ENCODE results near the gene OPRD1. TPM values are rescaled to one million over a fixed set of nuclear protein-coding genes. Genes with fewer than 3 reads are reported as not detected.
"Not testable (repeated sequence)": the region's sequence is repeated elsewhere in the genome, so short reads cannot be mapped to it uniquely, and the experiment has no call there.

The OPRD1 gene
- total and polyA plus RNA-seq, 7 experiments from 2014 or later: not detected

DNA sequence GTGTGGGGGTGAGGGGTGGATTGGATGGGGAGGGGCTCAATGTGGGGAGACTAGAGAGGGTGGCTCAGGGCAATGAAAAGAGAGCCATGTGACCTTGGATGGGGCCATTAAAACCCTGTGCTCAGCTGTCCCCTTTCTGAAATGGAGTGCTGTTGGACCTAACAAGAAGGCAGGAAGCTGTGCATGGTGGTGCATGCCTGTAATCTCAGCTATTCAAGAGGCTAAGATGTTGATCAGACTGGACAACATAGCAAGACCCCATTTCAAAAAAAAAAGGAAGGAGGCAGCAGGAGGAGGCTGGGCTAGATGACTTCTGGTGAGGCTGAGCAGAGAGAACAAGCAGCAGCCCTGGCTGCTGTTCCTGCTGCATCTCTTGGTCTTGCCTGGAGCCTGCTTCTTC lies 7.0 kb downstream of the OPRD1 start:
- no peak for DNase-seq
- Histone ChIP-seq H3K27ac (ENCODE audit: low read depth, low read length) (no peak overlapping the region), H3K36me3 (ENCODE audit: control insufficient read depth in 2 of 3, insufficient read depth in 3 of 3, low read length in 3 of 3) (no peaks in the 10 kb centered on the region), H3K27me3 (ENCODE audit: control insufficient read depth in 2 of 2, insufficient read depth in 2 of 2, low read length in 2 of 2) (no peaks in the 10 kb centered on the region), H3K4me3 (ENCODE audit: low read length) (no peak overlapping the region), H3K4me1 (ENCODE audit: control insufficient read depth in 2 of 2, insufficient read depth in 2 of 2, low read length in 2 of 2) (no peaks in the 10 kb centered on the region), H3K9me3 (ENCODE audit: control insufficient read depth in 2 of 3, low read length in 3 of 3) (no peaks in the 10 kb centered on the region)
- intact Hi-C loops (cut with micrococcal nuclease): no loop called here
- no peaks in the 10 kb centered on the region for H3K36me3 Mint-ChIP-seq
- peaks cover 17 to 29% (median 22%) of the 10 kb centered on the region in 5 donors for H3K27me3 Mint-ChIP-seq
- no peak overlapping the region for H3K27ac Mint-ChIP-seq
- CTCF ChIA-PET: no interaction called here
- no peak for ATAC-seq
- POLR2A ChIA-PET: interaction anchor here (0.7 kb wide), 1 partner anchor 1643 kb away, joined by 3 read pairs; no protein-coding TSS in a partner anchor
- H3K9me3 Mint-ChIP-seq: no peaks in the 10 kb centered on the region
- no peak overlapping the region for H3K4me3 Mint-ChIP-seq
- peaks cover 0 to 5% (median 0%) of the 10 kb centered on the region in 7 donors for H3K4me1 Mint-ChIP-seq

- intact Hi-C loops (cut with micrococcal nuclease): no loop called here
- no peaks in the 10 kb centered on the region for H3K4me1 Mint-ChIP-seq
- no peak overlapping the region for H3K27ac Mint-ChIP-seq
- POLR2A ChIA-PET: no interaction called here
- H3K4me1 ChIP-seq (ENCODE audit: control insufficient read depth in 2 of 2, insufficient read depth in 2 of 2, low read length in 2 of 2): no peaks in the 10 kb centered on the region
- H3K36me3 ChIP-seq (ENCODE audit: control insufficient read depth in 2 of 3, insufficient read depth in 3 of 3, low read length in 3 of 3): no peaks in the 10 kb centered on the region
- CTCF ChIA-PET: no interaction called here
- H3K27ac ChIP-seq (ENCODE audit: low read depth, low read length): no peak overlapping the region
- no peaks in the 10 kb centered on the region for H3K27me3 ChIP-seq (ENCODE audit: control insufficient read depth in 2 of 2, insufficient read depth in 2 of 2, low read length in 2 of 2)
- no peaks in the 10 kb centered on the region for H3K9me3 ChIP-seq (ENCODE audit: control insufficient read depth in 2 of 3, low read length in 3 of 3)
- H3K4me3 ChIP-seq (ENCODE audit: low read length): no peak overlapping the region
- no peaks in the 10 kb centered on the region for H3K9me3 Mint-ChIP-seq
- DNase-seq: no peak
- no peaks in the 10 kb centered on the region for H3K36me3 Mint-ChIP-seq
- ATAC-seq: no peak
- H3K4me3 Mint-ChIP-seq: no peak overlapping the region
- H3K27me3 Mint-ChIP-seq: peaks cover 0 to 16% (median 6%) of the 10 kb centered on the region in 5 donors
Measured at GRCh38 chr1:28822799-28823198, 10.8 kb downstream of the OPRD1 start.

DNA sequence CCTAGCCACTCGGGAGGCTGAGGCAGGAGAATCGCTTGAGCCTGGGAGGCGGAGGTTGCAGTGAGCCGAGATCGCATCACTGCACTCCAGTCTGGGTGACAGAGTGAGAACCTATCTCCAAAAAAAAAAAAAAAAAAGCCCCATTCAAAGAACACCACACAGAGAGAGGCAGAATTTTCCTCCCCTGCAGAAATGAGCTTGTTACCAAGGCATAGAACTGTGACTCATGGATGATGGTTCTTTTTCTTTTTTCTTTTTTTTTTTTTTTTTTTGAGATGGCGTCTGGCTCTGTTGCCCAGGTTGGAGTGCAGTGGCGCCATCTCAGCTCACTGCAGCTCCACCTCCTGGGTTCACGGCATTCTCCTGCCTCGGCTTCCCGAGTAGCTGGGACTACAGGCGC lies 12.1 kb downstream of the OPRD1 start:
- peaks cover 0 to 13% (median 5%) of the 10 kb centered on the region in 5 donors for H3K27me3 Mint-ChIP-seq
- H3K27me3 ChIP-seq (ENCODE audit: control insufficient read depth in 2 of 2, insufficient read depth in 2 of 2, low read length in 2 of 2); H3K36me3 Mint-ChIP-seq; H3K4me3 ChIP-seq (ENCODE audit: low read length); H3K4me3 Mint-ChIP-seq; intact Hi-C loops (cut with micrococcal nuclease); H3K4me1 ChIP-seq (ENCODE audit: control insufficient read depth in 2 of 2, insufficient read depth in 2 of 2, low read length in 2 of 2); H3K36me3 ChIP-seq (ENCODE audit: control insufficient read depth in 2 of 3, insufficient read depth in 3 of 3, low read length in 3 of 3); ATAC-seq; H3K4me1 Mint-ChIP-seq; H3K27ac ChIP-seq (ENCODE audit: low read depth, low read length); H3K9me3 ChIP-seq (ENCODE audit: control insufficient read depth in 2 of 3, low read length in 3 of 3); H3K27ac Mint-ChIP-seq; H3K9me3 Mint-ChIP-seq; DNase-seq; CTCF ChIA-PET; POLR2A ChIA-PET: not testable (repeated sequence)

GRCh38 chr1:28828227-28828858 lies 16.4 kb downstream of the OPRD1 start:
- H3K4me1 ChIP-seq (ENCODE audit: control insufficient read depth in 2 of 2, insufficient read depth in 2 of 2, low read length in 2 of 2); H3K27ac ChIP-seq (ENCODE audit: low read depth, low read length); H3K9me3 ChIP-seq (ENCODE audit: control insufficient read depth in 2 of 3, low read length in 3 of 3); H3K4me3 Mint-ChIP-seq; DNase-seq; ATAC-seq; H3K4me1 Mint-ChIP-seq; H3K36me3 ChIP-seq (ENCODE audit: control insufficient read depth in 2 of 3, insufficient read depth in 3 of 3, low read length in 3 of 3); H3K27me3 ChIP-seq (ENCODE audit: control insufficient read depth in 2 of 2, insufficient read depth in 2 of 2, low read length in 2 of 2); H3K27ac Mint-ChIP-seq; H3K36me3 Mint-ChIP-seq; H3K9me3 Mint-ChIP-seq; intact Hi-C loops (cut with micrococcal nuclease); H3K4me3 ChIP-seq (ENCODE audit: low read length); POLR2A ChIA-PET: not testable (repeated sequence)
- peaks cover 0 to 17% (median 4%) of the 10 kb centered on the region in 5 donors for H3K27me3 Mint-ChIP-seq
- CTCF ChIA-PET: interaction anchor here (0.7 kb wide), 1 partner anchor 49 kb away, joined by 7 read pairs; no protein-coding TSS in a partner anchor

GRCh38 chr1:28830814-28831213 lies 18.8 kb downstream of the OPRD1 start:
- peaks cover 0 to 16% (median 4%) of the 10 kb centered on the region in 5 donors for H3K27me3 Mint-ChIP-seq
- ATAC-seq (no peak), DNase-seq (no peak)
- H3K36me3 Mint-ChIP-seq: no peaks in the 10 kb centered on the region
- H3K9me3 ChIP-seq (ENCODE audit: control insufficient read depth in 2 of 3, low read length in 3 of 3): no peaks in the 10 kb centered on the region
- ChIA-PET CTCF (no interaction called here), POLR2A (no interaction called here)
- no peak overlapping the region for H3K4me3 Mint-ChIP-seq
- no peak overlapping the region for H3K27ac Mint-ChIP-seq
- no peaks in the 10 kb centered on the region for H3K4me1 Mint-ChIP-seq
- H3K4me1 ChIP-seq (ENCODE audit: control insufficient read depth in 2 of 2, insufficient read depth in 2 of 2, low read length in 2 of 2): no peaks in the 10 kb centered on the region
- no peak overlapping the region for H3K27ac ChIP-seq (ENCODE audit: low read depth, low read length)
- H3K4me3 ChIP-seq (ENCODE audit: low read length): no peak overlapping the region
- H3K9me3 Mint-ChIP-seq: no peaks in the 10 kb centered on the region
- H3K36me3 ChIP-seq (ENCODE audit: control insufficient read depth in 2 of 3, insufficient read depth in 3 of 3, low read length in 3 of 3): no peaks in the 10 kb centered on the region
- intact Hi-C loops (cut with micrococcal nuclease): no loop called here
- no peaks in the 10 kb centered on the region for H3K27me3 ChIP-seq (ENCODE audit: control insufficient read depth in 2 of 2, insufficient read depth in 2 of 2, low read length in 2 of 2)

DNA sequence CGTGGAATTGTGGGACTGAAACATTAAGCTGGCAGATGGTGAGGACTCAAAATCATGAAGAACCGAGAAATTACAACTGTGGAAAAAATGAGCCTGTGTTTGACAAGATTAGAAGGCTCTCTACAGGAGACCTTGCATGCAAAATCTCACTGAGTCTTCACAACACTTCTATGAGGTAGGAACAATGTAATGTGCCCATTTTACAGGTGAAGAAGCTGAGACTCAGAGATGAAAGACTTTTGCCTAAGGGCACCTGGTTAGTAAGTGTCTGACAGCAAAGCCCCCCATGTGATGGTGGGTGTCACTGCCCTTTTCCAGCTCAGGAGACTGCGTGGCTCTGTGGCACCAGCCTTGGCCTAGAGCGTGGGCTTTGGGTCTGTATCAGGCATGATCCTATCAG lies 21.0 kb downstream of the OPRD1 start:
- H3K27me3 ChIP-seq (ENCODE audit: control insufficient read depth in 2 of 2, insufficient read depth in 2 of 2, low read length in 2 of 2): no peaks in the 10 kb centered on the region
- H3K9me3 ChIP-seq (ENCODE audit: control insufficient read depth in 2 of 3, low read length in 3 of 3): no peaks in the 10 kb centered on the region
- no peak overlapping the region for H3K4me3 ChIP-seq (ENCODE audit: low read length)
- DNase-seq (no peak), ATAC-seq (no peak)
- H3K36me3 Mint-ChIP-seq: no peaks in the 10 kb centered on the region
- no peaks in the 10 kb centered on the region for H3K4me1 ChIP-seq (ENCODE audit: control insufficient read depth in 2 of 2, insufficient read depth in 2 of 2, low read length in 2 of 2)
- intact Hi-C loops (cut with micrococcal nuclease): no loop called here
- peaks cover 0 to 14% (median 4%) of the 10 kb centered on the region in 5 donors for H3K27me3 Mint-ChIP-seq
- CTCF ChIA-PET: no interaction called here
- H3K4me3 Mint-ChIP-seq: no peak overlapping the region
- no peaks in the 10 kb centered on the region for H3K36me3 ChIP-seq (ENCODE audit: control insufficient read depth in 2 of 3, insufficient read depth in 3 of 3, low read length in 3 of 3)
- POLR2A ChIA-PET: interaction anchor here (0.6 kb wide), 1 partner anchor 190 kb away, joined by 3 read pairs; the partner anchor contains the start of gene TAF12
- H3K27ac ChIP-seq (ENCODE audit: low read depth, low read length): no peak overlapping the region
- H3K4me1 Mint-ChIP-seq: no peaks in the 10 kb centered on the region
- H3K9me3 Mint-ChIP-seq: no peaks in the 10 kb centered on the region
- H3K27ac Mint-ChIP-seq: no peak overlapping the region

- Histone ChIP-seq H3K27me3 (ENCODE audit: control insufficient read depth in 2 of 2, insufficient read depth in 2 of 2, low read length in 2 of 2) (no peaks in the 10 kb centered on the region), H3K4me3 (ENCODE audit: low read length) (no peak overlapping the region), H3K27ac (ENCODE audit: low read depth, low read length) (no peak overlapping the region), H3K4me1 (ENCODE audit: control insufficient read depth in 2 of 2, insufficient read depth in 2 of 2, low read length in 2 of 2) (no peaks in the 10 kb centered on the region), H3K36me3 (ENCODE audit: control insufficient read depth in 2 of 3, insufficient read depth in 3 of 3, low read length in 3 of 3) (no peaks in the 10 kb centered on the region), H3K9me3 (ENCODE audit: control insufficient read depth in 2 of 3, low read length in 3 of 3) (no peaks in the 10 kb centered on the region)
- CTCF ChIA-PET: no interaction called here
- Mint-ChIP-seq H3K4me1 (no peaks in the 10 kb centered on the region), H3K36me3 (no peaks in the 10 kb centered on the region), H3K27me3 (peaks cover 0 to 16% (median 4%) of the 10 kb centered on the region in 5 donors), H3K9me3 (no peaks in the 10 kb centered on the region), H3K27ac (peak overlapping the region in 1 of 9 donors; percentile 22), H3K4me3 (no peak overlapping the region)
- intact Hi-C loops (cut with micrococcal nuclease): no loop called here
- ATAC-seq (no peak), DNase-seq (no peak)
- POLR2A ChIA-PET: interaction anchor here (0.6 kb wide), 1 partner anchor 190 kb away, joined by 3 read pairs; the partner anchor contains the start of gene TAF12
Measured at GRCh38 chr1:28833381-28833780, 21.4 kb downstream of the OPRD1 start.
